Measurements from ENCODE around the gene GALNS.

DNA sequence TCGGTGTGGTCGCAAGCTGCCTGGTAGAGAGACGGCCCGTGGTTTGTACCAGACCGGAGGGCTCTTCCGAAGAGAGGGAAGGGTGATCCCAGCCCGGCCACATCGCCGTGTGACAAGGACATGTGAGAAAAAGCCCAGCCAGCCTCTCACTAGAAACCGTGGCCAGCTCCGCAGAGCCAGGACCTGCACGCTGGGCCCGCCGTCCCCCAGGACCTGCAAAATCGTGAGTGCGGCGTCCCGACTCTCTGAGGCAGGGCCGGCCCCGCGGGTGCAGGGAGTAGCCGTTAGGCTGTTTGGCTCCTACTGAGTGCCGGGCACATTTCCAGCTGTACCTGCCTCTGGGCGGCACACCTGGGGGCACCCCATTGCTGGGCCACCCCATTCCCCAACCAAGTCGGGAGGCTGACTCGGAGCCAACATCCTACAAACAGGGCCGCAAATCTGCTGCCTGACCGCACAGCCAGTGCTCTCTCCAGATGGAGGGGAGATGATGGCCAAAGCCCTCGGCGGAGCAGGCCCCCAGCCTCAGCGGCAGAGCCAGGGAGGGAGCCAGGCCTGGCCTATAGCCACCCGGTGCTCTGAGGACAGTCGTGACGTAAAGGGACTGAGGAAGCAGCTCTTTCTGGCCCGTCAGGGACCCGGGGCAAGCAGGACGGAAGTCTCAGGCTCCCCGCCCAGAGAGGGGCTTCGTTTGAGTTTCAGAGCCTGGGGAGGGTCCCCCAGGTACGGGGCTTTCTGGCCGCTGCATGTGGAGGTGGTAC, 43.3 kb upstream of the GALNS start:
- TF ChIP-seq CTCF (IDR thresholded peaks at IDR 0.05; ENCODE audit: borderline replicate concordance, extremely low read depth, low read length, poor library complexity, severe bottlenecking) (no peak), EZH2 (IDR thresholded peaks at IDR 0.05; ENCODE audit: borderline replicate concordance, low read depth, low read length, severe bottlenecking) (no peak)

Measured in DND-41 (cell line).